ENCODE results near the gene SYTL5.

- TF ChIP-seq, protein P1, sequence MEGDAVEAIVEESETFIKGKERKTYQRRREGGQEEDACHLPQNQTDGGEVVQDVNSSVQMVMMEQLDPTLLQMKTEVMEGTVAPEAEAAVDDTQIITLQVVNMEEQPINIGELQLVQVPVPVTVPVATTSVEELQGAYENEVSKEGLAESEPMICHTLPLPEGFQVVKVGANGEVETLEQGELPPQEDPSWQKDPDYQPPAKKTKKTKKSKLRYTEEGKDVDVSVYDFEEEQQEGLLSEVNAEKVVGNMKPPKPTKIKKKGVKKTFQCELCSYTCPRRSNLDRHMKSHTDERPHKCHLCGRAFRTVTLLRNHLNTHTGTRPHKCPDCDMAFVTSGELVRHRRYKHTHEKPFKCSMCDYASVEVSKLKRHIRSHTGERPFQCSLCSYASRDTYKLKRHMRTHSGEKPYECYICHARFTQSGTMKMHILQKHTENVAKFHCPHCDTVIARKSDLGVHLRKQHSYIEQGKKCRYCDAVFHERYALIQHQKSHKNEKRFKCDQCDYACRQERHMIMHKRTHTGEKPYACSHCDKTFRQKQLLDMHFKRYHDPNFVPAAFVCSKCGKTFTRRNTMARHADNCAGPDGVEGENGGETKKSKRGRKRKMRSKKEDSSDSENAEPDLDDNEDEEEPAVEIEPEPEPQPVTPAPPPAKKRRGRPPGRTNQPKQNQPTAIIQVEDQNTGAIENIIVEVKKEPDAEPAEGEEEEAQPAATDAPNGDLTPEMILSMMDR (IDR thresholded peaks at IDR 0.05), result no peak
- TF ChIP-seq POLR2A (IDR thresholded peaks at IDR 0.05), result no peak
Measured at GRCh38 chrX:38112566-38112965, 106.2 kb downstream of the SYTL5 start.

Measured in thyroid gland (tissue), 4 donors.